HCT116 (cell line): Measurements from ENCODE around the gene DBP. TPM values are rescaled to one million over a fixed set of nuclear protein-coding genes. Genes with fewer than 3 reads are reported as not detected.

Experiments
- ATAC-seq: fragments of 200-7000 bp; cut with Tn5 transposase; 2 replicates; pipeline ENCODE4 v1.9.1; 2020; ENCODE audit warnings: mild to moderate bottlenecking, moderate library complexity
- BruUV-seq: library from RNA; stranded (reverse); fragments of 400-500 nt; replicated peaks from 2 replicates; lab custom pipeline; 2021; lab: Mats Ljungman, UMichigan
- CTCF ChIA-PET: fragments of 300-600 bp; sonication (Branson Sonifier 250); formaldehyde crosslinking; loops from one replicate; lab custom pipeline; 2021; ENCODE audit warnings: antibody characterized with exemption; lab: Charles Lee
- POLR2A ChIA-PET: fragments of 300-600, 350-600 bp; sonication (Branson Sonifier 250); formaldehyde crosslinking; loops from one replicate; lab custom pipeline; 2021; ENCODE audit warnings: antibody characterized with exemption; lab: Charles Lee
- RAD21 ChIA-PET, 2 experiments: fragments of 300-600 bp; sonication (Branson Sonifier 250); formaldehyde crosslinking; loops; one replicate each; lab custom pipeline; 2023; ENCODE audit warnings: low total read pairs in 2 of 2; ENCODE audit not compliant: uncharacterized antibody in 2 of 2, unreplicated experiment in 2 of 2, low non-redundant PET in 1 of 2; lab: Charles Lee
- DNase-seq: peaks from one replicate; pipeline ENCODE4 v3.0.0-alpha.2; 2010; ENCODE audit warnings: low read depth, low spot score
- H2AFZ ChIP-seq: fragments of 200-600 bp; shearing (Covaris generic), sonication (generic); 2 replicates; pipeline ENCODE4 v1.6.1; 2017; ENCODE audit warnings: low read depth, mixed run types, mixed read lengths, antibody characterized with exemption, low read length; ENCODE audit not compliant: poor library complexity, severe bottlenecking
- H3K27ac ChIP-seq: 2 replicates; pipeline ENCODE4 v1.5.1; 2012; ENCODE audit warnings: low read depth, low read length
- H3K27me3 ChIP-seq: fragments of 200-600 bp; sonication (generic); 2 replicates; pipeline ENCODE4 v1.6.1; 2016; ENCODE audit warnings: mixed run types, low read length, mixed read lengths; ENCODE audit not compliant: insufficient read depth
- H3K36me3 ChIP-seq, 2 experiments: fragments of 200-500 bp in 1 of 2; fragments of 200-600 bp in 1 of 2; sonication (Bioruptor generic) in 1 of 2; sonication (generic) in 1 of 2; 2 replicates each; pipeline versions ENCODE4 v1.5.1 to v1.6.1; 2014 to 2016; ENCODE audit warnings: low read length in 2 of 2, inconsistent platforms in 1 of 2, mixed read lengths in 1 of 2, mixed run types in 1 of 2; ENCODE audit not compliant: insufficient read depth in 2 of 2, control insufficient read depth in 1 of 2
- H3K4me1 ChIP-seq, 2 experiments: fragments of 200-600 bp in 1 of 2; sonication (generic) in 1 of 2; 2 replicates each; pipeline versions ENCODE4 v1.5.1 to v1.6.1; 2012 to 2017; ENCODE audit warnings: low read length in 2 of 2, inconsistent platforms in 1 of 2, mild to moderate bottlenecking in 1 of 2, mixed read lengths in 1 of 2, mixed run types in 1 of 2, moderate library complexity in 1 of 2; ENCODE audit not compliant: insufficient read depth in 2 of 2, control insufficient read depth in 1 of 2
- H3K4me2 ChIP-seq: fragments of 200-600 bp; sonication (generic); 2 replicates; pipeline ENCODE4 v1.6.1; 2017; ENCODE audit warnings: mixed run types, low read length, mixed read lengths
- H3K4me3 ChIP-seq, 2 experiments: fragments of 200-600 bp in 1 of 2; sonication (generic) in 1 of 2; replicated peaks in 1 of 2; 2 replicates each; pipeline ENCODE4 v1.5.1; 2011 to 2016; ENCODE audit warnings: low read length in 2 of 2, control low read depth in 1 of 2, low read depth in 1 of 2, mild to moderate bottlenecking in 1 of 2, mixed read lengths in 1 of 2, mixed run types in 1 of 2
- H3K79me2 ChIP-seq: fragments of 200-600 bp; sonication (generic); 2 replicates; pipeline ENCODE4 v1.6.1; 2017; ENCODE audit warnings: mild to moderate bottlenecking, mixed run types, low read length, moderate library complexity, mixed read lengths; ENCODE audit not compliant: insufficient read depth
- H3K9ac ChIP-seq: fragments of 200-600 bp; sonication (generic); 2 replicates; pipeline ENCODE4 v1.6.1; 2016; ENCODE audit warnings: low read length, mixed read lengths
- H3K9me2 ChIP-seq: fragments of 200-600 bp; sonication (generic), shearing (Covaris generic); 2 replicates; pipeline ENCODE4 v1.6.1; 2017; ENCODE audit warnings: mixed run types, mild to moderate bottlenecking, moderate library complexity; ENCODE audit not compliant: insufficient read depth
- H3K9me3 ChIP-seq, 2 experiments: fragments of 200-500 bp in 1 of 2; fragments of 200-600 bp in 1 of 2; sonication (Bioruptor generic) in 1 of 2; sonication (generic) in 1 of 2; 2 replicates each; pipeline ENCODE4 v1.6.1; 2014 to 2017; ENCODE audit warnings: low read length in 2 of 2, mixed read lengths in 2 of 2, inconsistent platforms in 1 of 2, low read depth in 1 of 2, mild to moderate bottlenecking in 1 of 2, mixed run types in 1 of 2, moderate library complexity in 1 of 2; ENCODE audit not compliant: control insufficient read depth in 1 of 2, insufficient read depth in 1 of 2
- H4K20me1 ChIP-seq: fragments of 200-600 bp; sonication (generic), shearing (Covaris generic); 2 replicates; pipeline ENCODE4 v1.6.1; 2017; ENCODE audit warnings: mixed run types, mild to moderate bottlenecking, moderate library complexity; ENCODE audit not compliant: insufficient read depth
- ATF3 ChIP-seq: IDR thresholded peaks from 2 replicates; pipeline ENCODE4 v1.6.1; 2012
- CBX3 ChIP-seq: IDR thresholded peaks from 2 replicates; pipeline ENCODE4 v1.6.1; 2012; ENCODE audit warnings: low read depth
- CEBPB ChIP-seq: IDR thresholded peaks from 2 replicates; pipeline ENCODE4 v1.6.1; 2012; ENCODE audit warnings: low read depth
- FOSL1 ChIP-seq: IDR thresholded peaks from 2 replicates; pipeline ENCODE4 v1.6.1; 2012; ENCODE audit warnings: low read depth
- REST ChIP-seq: IDR thresholded peaks from 2 replicates; pipeline ENCODE4 v1.6.1; 2012; ENCODE audit warnings: low read depth
- intact Hi-C: fragments of 100-400 bp; cut with micrococcal nuclease; formaldehyde crosslinking; loops from 2 replicates; pipeline ENCODE4 v1.10.0; 2022
- total RNA-seq: library from RNA; stranded (reverse); gene quantifications from one replicate; pipeline ENCODE4 v1.2.1, GENCODE V29; 2021; ENCODE audit not compliant: unreplicated experiment

The DBP gene
- total RNA-seq, 1 experiment from 2014 or later, result 45.9 TPM

GRCh38 chr19:48656840-48657474, 19.8 kb upstream of the DBP start:
- Histone ChIP-seq H3K27me3 (no peaks in the 10 kb centered on the region), H3K4me2 (no peak overlapping the region), H4K20me1 (no peaks in the 10 kb centered on the region), H3K4me1 (peaks cover 11 to 43% of the 10 kb centered on the region in 2 experiments), H3K9me2 (no peaks in the 10 kb centered on the region), H3K27ac (no peak overlapping the region), H3K9me3 (no peaks in the 10 kb centered on the region), H3K79me2 (no peaks in the 10 kb centered on the region), H3K9ac (no peak overlapping the region), H2AFZ (no peak overlapping the region), H3K4me3 (no peak overlapping the region), H3K36me3 (no peaks in the 10 kb centered on the region)
- no TSS peak for BruUV-seq
- ChIA-PET POLR2A (interaction anchor here (0.6 to 1.3 kb wide), 2 partner anchors 11 to 187 kb away, joined by 3 to 4 read pairs; partner anchors contain the start of gene CA11), RAD21 (no interaction called here), CTCF (no interaction called here)
- intact Hi-C loops, result no loop called here
- TF ChIP-seq FOSL1 (no peak), REST (no peak), CEBPB (no peak), CBX3 (no peak), ATF3 (no peak)
- DNase-seq (no peak), ATAC-seq (no peak)
